Fibroblast of the aortic adventitia (primary cell): ENCODE measurements around the gene RASSF5. TPM values are rescaled to one million over a fixed set of nuclear protein-coding genes. Genes with fewer than 3 reads are reported as not detected.
A peak's percentile ranks its signal among the peaks of the same experiment; 100 is the strongest.

ENCODE experiments used
- DNase-seq: peaks from one replicate; pipeline ENCODE4 v3.0.0-alpha.2; 2010; ENCODE audit warnings: low read depth
- H3K4me3 ChIP-seq: 2 replicates; pipeline ENCODE4 v1.5.1; 2011; ENCODE audit warnings: low read depth, mild to moderate bottlenecking, control low read depth, low read length, moderate library complexity
- total RNA-seq: library from RNA; depleted of rRNA; stranded (reverse); fragments of >200 nt; gene quantifications from 2 replicates; pipeline ENCODE4 v1.2.3, GENCODE V29; 2012; ENCODE audit warnings: low replicate concordance
- TF ChIP-seq, protein P1 (sequence below): IDR thresholded peaks from 2 replicates; pipeline ENCODE4 v1.5.1; 2011; ENCODE audit warnings: mild to moderate bottlenecking, low read length, control low read depth, inconsistent platforms; ENCODE audit not compliant: insufficient read depth

RASSF5 gene
- total RNA-seq, 1 donor, result 4.1 TPM

DNA sequence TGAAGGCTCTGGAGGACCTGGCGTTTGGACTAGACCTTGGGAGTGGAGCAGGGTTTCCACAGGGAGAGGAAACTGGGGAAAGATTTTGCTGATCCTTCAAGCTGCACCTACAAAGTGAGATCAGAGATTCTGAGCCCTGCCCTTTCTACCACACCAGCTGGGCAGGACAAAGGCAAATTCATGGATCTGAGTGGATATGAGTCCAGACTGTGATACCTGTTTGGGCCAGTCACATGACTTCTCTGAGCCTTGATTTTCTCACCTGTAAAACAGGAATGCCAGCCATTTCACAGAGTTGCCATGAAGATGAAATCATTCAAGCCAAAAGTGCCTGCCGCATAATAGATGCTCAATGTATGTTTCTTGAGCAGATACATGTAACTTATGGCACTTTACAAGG is 4.9 kb upstream of the RASSF5 start:
- TF ChIP-seq, protein P1, sequence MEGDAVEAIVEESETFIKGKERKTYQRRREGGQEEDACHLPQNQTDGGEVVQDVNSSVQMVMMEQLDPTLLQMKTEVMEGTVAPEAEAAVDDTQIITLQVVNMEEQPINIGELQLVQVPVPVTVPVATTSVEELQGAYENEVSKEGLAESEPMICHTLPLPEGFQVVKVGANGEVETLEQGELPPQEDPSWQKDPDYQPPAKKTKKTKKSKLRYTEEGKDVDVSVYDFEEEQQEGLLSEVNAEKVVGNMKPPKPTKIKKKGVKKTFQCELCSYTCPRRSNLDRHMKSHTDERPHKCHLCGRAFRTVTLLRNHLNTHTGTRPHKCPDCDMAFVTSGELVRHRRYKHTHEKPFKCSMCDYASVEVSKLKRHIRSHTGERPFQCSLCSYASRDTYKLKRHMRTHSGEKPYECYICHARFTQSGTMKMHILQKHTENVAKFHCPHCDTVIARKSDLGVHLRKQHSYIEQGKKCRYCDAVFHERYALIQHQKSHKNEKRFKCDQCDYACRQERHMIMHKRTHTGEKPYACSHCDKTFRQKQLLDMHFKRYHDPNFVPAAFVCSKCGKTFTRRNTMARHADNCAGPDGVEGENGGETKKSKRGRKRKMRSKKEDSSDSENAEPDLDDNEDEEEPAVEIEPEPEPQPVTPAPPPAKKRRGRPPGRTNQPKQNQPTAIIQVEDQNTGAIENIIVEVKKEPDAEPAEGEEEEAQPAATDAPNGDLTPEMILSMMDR, result no peak
- no peak for DNase-seq
- H3K4me3 ChIP-seq, result no peak overlapping the region

DNA sequence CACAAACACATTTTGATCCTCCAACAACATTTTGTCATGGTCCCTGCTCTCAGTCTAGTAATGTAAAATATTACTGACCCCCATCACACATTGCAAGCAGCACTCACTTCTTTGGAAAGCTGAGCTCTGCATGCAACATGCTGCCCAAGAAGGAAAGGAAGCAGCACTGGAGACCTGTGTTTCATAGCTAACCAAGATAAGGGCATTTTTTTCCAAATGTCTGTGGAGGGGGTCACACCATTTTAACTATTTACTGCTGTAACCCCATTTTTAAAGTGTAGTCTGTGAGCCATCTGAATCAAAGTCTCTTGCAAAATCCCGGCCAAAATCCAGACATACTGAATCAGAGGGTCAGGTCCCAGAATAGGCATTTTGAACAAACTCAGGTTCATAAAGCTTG is 4.5 kb upstream of the RASSF5 start:
- peak; percentile 85 for DNase-seq
- no peak overlapping the region for H3K4me3 ChIP-seq
- TF ChIP-seq, protein P1, result no peak

- no peak overlapping the region for H3K4me3 ChIP-seq
- peak; percentile 98 for DNase-seq
- TF ChIP-seq, protein P1, result no peak
Observed at GRCh38 chr1:206503591-206504362, 3.6 kb upstream of the RASSF5 start.

- TF ChIP-seq, protein P1, result no peak
- no peak overlapping the region for H3K4me3 ChIP-seq
- no peak for DNase-seq
Observed at GRCh38 chr1:206504363-206504713, 3.0 kb upstream of the RASSF5 start.

- TF ChIP-seq, protein P1, result peak; percentile 83
- peak; percentile 70 for DNase-seq
- no peak overlapping the region for H3K4me3 ChIP-seq
Observed at GRCh38 chr1:206505702-206506355, 1.5 kb upstream of the RASSF5 start.

GRCh38 chr1:206506405-206507283 is 687 bp upstream of the RASSF5 start:
- peak overlapping the region; percentile 72 for H3K4me3 ChIP-seq
- DNase-seq, result no peak
- TF ChIP-seq, protein P1, result no peak
